NT2/D1 (cell line): Measurements from ENCODE around the gene TFCP2.

Source experiments
- YY1 ChIP-seq: IDR thresholded peaks from 2 replicates; pipeline ENCODE4 v1.6.1; 2011; ENCODE audit not compliant: insufficient read length, insufficient read depth
- ZNF274 ChIP-seq: IDR thresholded peaks from 2 replicates; pipeline ENCODE4 v1.6.1; 2011; ENCODE audit warnings: mild to moderate bottlenecking, low read depth, low read length

- TF ChIP-seq YY1, result no peak
- no peak for TF ChIP-seq ZNF274
Observed at GRCh38 chr12:51082561-51083125, 90.3 kb downstream of the TFCP2 start.
